HG03571 (cell line): Measurements from ENCODE around the gene TPSD1.
"Not testable (repeated sequence)": the region's sequence is repeated elsewhere in the genome, so short reads cannot be mapped to it uniquely, and the experiment has no call there.

Experiments used
- ATAC-seq: cut with Tn5 transposase; IDR thresholded peaks from one replicate; pipeline ENCODE4 v1.9.1; 2021; ENCODE audit not compliant: unreplicated experiment

TPSD1 gene

DNA sequence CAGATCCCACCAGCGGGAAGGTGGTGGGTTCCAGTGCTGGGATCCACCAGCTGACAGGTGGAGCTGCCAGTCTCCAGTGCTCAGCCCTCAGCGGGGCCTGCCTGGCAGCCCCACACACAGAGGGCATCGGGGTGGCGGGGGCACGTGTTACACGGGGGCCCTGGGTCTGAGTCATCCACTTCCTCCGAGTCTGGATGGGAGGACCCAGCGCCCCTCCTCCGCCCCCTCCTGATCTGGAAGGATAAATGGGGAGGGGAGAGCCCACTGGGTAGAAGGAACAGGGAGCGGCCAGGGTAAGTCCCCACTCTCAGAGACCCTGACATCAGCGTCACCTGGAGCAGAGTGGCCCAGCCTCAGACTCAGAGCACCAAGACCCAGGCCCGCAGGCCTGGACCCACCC is 15.4 kb upstream of the TPSD1 start, which contains the start of gene TPSAB1:
TSS of gene TPSAB1 (plus strand) at position 270 of the 400 bp plus-strand sequence. CDS start 234 bp downstream, outside the sequence.
- not testable (repeated sequence) for ATAC-seq

GRCh38 chr16:1241081-1241480 is 14.8 kb upstream of the TPSD1 start:
- not testable (repeated sequence) for ATAC-seq

- not testable (repeated sequence) for ATAC-seq
These were observed 12.5 kb upstream of the TPSD1 start for GRCh38 chr16:1243363-1243762.

- ATAC-seq = not testable (repeated sequence)
These were observed 11.7 kb upstream of the TPSD1 start for GRCh38 chr16:1243907-1244850.

- no peak for ATAC-seq
These were observed 11.0 kb upstream of the TPSD1 start for GRCh38 chr16:1244881-1245280.

DNA sequence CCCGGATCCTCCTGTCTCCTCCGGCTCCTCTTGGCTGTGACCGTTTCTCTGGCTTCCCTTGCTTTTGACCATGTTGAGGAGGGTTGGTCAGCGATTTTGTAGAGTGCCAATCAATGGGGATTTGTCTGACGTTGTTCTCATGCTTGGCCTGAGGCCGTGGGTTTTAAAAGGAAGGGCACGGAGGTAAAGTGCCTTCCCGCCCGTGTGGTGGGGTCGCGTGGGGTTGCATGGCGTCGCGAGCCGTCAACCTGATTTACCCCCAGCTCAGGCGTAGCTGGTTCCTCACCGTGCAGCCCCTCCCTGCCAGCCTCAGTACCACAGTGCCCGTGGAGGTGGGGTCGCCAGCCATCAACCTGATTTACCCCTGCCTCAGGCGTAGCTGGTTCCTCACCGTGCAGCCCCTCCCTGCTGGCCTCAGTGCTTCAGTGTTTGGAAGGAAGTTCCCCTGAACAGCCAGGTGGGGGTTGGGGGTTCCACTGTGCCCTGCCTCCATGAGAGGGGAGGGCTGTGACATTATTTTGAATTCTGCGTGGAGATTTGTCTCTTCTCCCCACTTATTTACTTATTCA is 10.3 kb upstream of the TPSD1 start:
- ATAC-seq = no peak

GRCh38 chr16:1247903-1248537 is 7.8 kb upstream of the TPSD1 start:
- not testable (repeated sequence) for ATAC-seq

- not testable (repeated sequence) for ATAC-seq
These were observed 6.7 kb upstream of the TPSD1 start for GRCh38 chr16:1249031-1249755.

- not testable (repeated sequence) for ATAC-seq
These were observed 2.0 kb upstream of the TPSD1 start for GRCh38 chr16:1253701-1254364.

- ATAC-seq = not testable (repeated sequence)
These were observed 1.0 kb upstream of the TPSD1 start for GRCh38 chr16:1254821-1255220.

GRCh38 chr16:1256296-1256873 is 516 bp downstream of the TPSD1 start:
- not testable (repeated sequence) for ATAC-seq

DNA sequence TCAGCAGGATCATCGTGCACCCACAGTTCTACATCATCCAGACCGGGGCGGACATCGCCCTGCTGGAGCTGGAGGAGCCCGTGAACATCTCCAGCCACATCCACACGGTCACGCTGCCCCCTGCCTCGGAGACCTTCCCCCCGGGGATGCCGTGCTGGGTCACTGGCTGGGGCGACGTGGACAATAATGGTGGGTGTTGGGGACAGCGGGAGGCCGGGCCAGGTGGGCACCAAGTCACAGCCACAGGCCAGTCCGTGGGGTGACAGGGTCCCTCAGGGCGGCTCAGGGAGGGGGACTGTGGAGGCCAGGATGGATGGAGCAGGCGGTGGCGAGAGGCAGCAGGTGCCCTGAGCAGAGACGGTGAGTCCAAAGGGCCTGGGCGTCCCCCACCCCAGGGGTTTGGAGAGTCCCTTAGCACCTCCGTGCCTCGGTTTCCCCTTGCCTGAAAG is 1.0 kb downstream of the TPSD1 start:
- ATAC-seq = no peak

GRCh38 chr16:1257561-1258224 is 1.8 kb downstream of the TPSD1 start:
- no peak for ATAC-seq

- ATAC-seq = no peak
These were observed 2.3 kb downstream of the TPSD1 start for GRCh38 chr16:1258225-1258600.

DNA sequence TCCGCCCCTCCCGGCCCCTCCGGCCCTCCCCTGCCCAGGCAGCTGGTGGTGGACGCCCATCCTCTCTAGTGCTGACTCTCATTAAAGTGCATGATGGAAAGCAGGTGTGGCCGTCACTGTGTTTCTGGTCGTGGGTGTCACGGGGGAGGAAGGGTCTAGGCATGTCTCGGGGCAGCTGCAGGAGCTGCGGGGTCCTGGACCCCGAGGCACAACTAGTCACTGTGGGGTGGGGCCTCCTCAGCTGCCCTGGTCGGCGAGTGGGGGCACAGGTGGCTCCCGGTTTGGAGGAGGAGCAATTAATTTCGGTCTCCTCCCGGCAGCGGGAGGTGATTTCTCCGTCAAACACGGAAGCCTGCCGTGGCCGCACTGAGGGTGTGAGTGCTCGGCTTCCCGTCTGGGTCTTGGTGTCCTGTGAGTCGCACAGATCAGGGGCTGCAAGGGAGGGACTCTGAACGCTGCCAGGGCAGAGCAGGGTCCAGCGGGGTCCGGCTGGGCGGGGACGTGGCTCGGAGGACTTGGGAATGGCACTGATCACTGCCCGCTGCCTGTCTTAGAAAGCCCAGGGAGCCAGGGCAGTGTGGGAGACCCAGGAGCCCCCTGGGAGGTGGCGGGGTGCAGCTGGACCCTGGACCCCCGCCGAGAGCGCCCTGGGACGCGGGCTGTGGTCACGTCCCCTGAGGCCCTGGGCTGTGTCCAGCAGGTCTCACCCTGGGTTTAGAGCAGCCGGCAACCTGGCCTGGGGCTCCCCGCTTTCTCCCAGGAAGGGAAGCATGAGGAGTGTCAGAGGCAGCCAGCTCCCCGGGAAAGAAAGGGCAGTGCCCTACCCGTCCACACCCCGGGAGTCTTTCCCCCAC is 3.3 kb downstream of the TPSD1 start:
- ATAC-seq = no peak

DNA sequence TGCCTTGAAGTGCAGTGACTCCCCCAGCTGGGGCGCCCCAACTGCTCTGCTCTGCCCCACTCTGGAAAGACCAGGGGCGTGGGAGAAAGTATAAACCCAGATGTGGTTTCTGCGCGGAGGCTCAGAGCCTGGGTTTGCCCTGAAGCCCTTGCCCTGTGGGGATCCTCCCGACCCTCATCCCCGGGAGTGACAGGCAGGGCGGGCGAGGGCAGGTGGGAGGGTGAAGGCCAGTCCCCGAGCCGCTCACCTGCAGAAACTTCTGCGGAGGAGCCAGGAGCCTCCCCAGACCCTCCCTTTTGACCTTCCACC is 3.8 kb downstream of the TPSD1 start:
- ATAC-seq = no peak

DNA sequence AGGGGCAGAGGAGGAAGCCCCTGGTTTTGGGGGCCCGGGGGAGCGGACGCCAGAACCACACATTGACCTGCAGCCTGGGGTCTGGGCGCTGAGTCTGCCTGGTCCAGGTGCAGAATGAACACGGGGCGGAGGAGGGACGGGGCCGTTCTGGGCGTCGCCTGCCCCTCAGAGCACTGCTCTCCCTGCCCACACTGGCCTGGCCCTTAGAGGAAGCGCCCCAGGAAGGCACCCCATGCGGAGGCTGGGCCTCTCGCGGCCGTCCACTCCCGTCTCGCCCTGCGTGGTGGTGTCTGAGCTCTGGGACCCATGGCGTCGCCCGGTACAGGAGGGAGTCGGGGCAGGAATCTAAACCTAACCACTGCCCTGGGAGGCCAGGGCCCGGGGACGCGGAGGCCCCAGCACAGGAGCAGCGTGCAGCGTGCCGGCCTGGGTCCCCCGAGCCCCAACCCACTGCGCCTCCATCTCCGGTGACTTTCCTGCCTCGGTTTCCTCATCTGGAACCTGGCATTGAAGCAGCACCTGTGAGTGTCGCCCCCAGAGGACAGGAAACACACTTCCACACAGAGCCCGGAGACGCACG is 4.3 kb downstream of the TPSD1 start:
- no peak for ATAC-seq

GRCh38 chr16:1261131-1261892 is 5.4 kb downstream of the TPSD1 start:
- no peak for ATAC-seq
